ENCODE data around the gene MFNG. TPM values are rescaled to one million over a fixed set of nuclear protein-coding genes. Genes with fewer than 3 reads are reported as not detected.

MFNG gene
- total RNA-seq, 1 donor from 2014 or later, result not detected

GRCh38 chr22:37428649-37429586 lies 57.3 kb downstream of the MFNG start:
- DNase-seq (ENCODE audit: low read depth), result no peak

GRCh38 chr22:37427711-37428635 lies 58.2 kb downstream of the MFNG start:
- TF ChIP-seq CTCF (conservative IDR thresholded peaks at IDR 0.05; ENCODE audit: low read depth, low read length), result no peak
- peak overlapping the region; percentile 73 for H3K4me3 ChIP-seq (ENCODE audit: low read depth, low read length)
- DNase-seq (ENCODE audit: low read depth), result no peak

More at GRCh38 chr22:37428649-37429586, 57.3 kb downstream of the MFNG start:
- no peak overlapping the region for H3K4me3 ChIP-seq (ENCODE audit: low read depth, low read length)
- TF ChIP-seq CTCF (conservative IDR thresholded peaks at IDR 0.05; ENCODE audit: low read depth, low read length), result peak; percentile 82

GRCh38 chr22:37427135-37427710 lies 59.0 kb downstream of the MFNG start, which contains the start of gene ELFN2:
Gene ELFN2 (minus strand): TSS chr22:37427479. CDS start chr22:37375534, 51,945 bp downstream.
- DNase-seq (ENCODE audit: low read depth), result no peak
- peak within 1 kb of the TSS; percentile 73 for H3K4me3 ChIP-seq (ENCODE audit: low read depth, low read length)
- no peak for TF ChIP-seq CTCF (conservative IDR thresholded peaks at IDR 0.05; ENCODE audit: low read depth, low read length)

GRCh38 chr22:37426706-37427134 lies 59.5 kb downstream of the MFNG start:
- H3K4me3 ChIP-seq (ENCODE audit: low read depth, low read length), result peak overlapping the region; percentile 73
- no peak for DNase-seq (ENCODE audit: low read depth)

DNA sequence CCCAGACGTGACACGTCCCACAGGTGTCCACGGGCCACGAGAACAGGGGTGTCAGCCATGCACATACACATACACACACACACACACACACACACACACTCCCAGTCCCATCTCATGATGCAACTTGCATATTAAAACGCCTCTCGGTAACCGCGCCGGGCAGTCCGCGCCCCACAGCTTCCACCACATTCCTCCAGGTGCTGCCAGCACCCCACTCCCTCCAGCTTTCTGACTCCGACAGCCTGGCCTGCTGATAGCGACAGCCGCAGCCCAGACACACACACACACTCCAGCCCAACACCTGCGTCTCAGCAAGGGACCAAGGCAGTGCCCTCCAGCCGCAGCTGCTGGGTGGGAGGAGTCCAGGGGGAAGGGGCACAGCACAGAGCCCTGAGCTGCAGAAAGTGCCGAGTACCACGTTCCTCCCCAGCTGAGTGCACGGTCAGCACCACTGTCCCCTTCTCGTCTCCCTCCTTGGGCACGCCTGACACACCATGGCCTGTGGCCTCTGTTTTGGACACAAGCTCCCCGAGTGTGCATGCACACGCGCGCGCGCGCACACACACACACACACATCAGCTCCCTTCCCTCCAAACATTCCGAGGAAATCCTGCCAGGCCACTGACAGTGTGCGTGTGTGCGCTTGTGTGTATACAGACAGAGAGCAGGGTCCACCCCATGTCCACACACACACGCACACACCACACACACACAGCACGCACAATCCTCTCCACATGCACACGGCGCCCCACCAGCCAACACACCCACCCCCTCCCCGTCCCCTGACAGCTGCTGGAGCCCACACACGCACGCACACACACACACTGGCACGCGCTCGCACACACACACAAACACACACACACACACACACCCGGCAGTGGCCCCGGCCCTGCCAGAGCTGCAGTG lies 60.1 kb downstream of the MFNG start:
- H3K4me3 ChIP-seq (ENCODE audit: low read depth, low read length), result peak overlapping the region; percentile 73
- TF ChIP-seq CTCF (conservative IDR thresholded peaks at IDR 0.05; ENCODE audit: low read depth, low read length), result no peak
- no peak for DNase-seq (ENCODE audit: low read depth)

More at GRCh38 chr22:37426706-37427134, 59.5 kb downstream of the MFNG start:
- TF ChIP-seq CTCF (conservative IDR thresholded peaks at IDR 0.05; ENCODE audit: low read depth, low read length), result no peak

All from epithelial cell of proximal tubule (primary cell).